Inflammatory macrophage (primary cell): ENCODE results near the gene ACIN1.

Experiments used
- DNase-seq, 2 donors: peaks; one replicate each; pipeline ENCODE4 v3.0.0-alpha.2; 2020 to 2022

ACIN1 gene

GRCh38 chr14:23104591-23105347 is 9.8 kb upstream of the ACIN1 start, which contains the start of gene CIROP:
Gene CIROP (minus strand): TSS chr14:23104989. CDS start chr14:23104920, 69 bp downstream.
- no peak for DNase-seq

GRCh38 chr14:23104070-23104590 is 9.2 kb upstream of the ACIN1 start:
- DNase-seq = no peak

DNA sequence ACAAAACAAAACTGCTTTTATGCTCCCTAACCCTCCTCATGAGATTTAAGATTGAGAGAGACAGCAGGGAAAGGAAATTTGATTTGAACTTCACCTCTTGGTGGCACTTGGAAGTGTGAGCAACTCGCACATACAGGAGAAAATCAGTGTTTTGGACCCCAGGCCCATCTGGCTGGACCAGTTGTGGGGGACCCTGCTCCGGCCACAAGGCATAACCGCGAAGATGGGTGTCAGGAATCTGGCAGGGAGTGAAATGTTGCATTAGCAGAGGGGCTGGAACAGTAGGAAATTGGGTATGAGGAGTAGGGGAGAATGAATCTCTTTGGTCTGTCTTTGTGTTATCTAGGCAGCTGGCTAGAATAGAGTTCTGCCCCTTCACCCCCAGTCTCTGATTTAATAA is 8.6 kb upstream of the ACIN1 start:
- DNase-seq = no peak

DNA sequence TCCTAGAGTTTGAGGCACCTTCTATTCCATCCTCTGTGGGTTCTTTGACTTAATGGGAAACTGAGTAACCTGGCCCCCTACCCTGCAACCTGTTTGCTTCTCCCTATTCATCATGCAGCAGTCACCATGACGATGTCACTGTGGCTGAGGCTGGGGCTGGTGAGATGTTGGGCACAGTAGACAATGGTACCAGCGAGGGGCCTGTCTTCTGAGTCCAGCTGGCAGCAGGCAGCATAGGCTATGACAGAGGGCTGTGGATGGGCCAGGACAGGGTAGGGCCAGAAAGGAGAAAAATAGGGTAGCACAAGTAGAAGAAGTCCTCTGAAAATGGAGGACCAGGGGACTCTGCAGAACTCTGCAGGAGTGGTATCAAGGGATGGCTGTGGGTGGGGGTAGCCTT is 7.9 kb upstream of the ACIN1 start:
- no peak for DNase-seq

- DNase-seq = no peak
These were observed 7.2 kb upstream of the ACIN1 start for GRCh38 chr14:23101986-23102625.

- no peak for DNase-seq
These were observed 6.5 kb upstream of the ACIN1 start for GRCh38 chr14:23101213-23101970.

- DNase-seq = no peak
These were observed 4.4 kb upstream of the ACIN1 start for GRCh38 chr14:23099212-23099861.

DNA sequence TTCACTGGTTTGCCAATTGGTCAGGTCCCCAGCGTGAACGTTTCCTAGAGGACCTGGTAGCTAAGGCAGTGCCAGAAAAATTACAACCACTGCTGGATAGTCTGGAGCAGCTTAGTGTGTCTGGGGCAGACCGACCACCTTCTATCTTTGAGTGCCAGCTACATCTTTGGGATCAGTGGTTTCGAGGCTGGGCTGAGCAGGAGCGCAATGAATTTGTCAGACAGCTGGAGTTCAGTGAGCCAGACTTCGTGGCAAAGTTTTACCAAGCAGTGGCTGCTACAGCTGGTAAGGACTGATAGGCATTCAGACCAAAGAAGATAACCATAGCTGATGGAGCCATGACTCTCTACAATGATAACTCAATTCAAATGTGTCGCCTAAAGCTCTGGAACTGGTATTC is 2.9 kb upstream of the ACIN1 start:
- DNase-seq = no peak

- peak; percentile 100 for DNase-seq
These were observed 516 bp upstream of the ACIN1 start, which contains the start of gene C14orf119 for GRCh38 chr14:23095196-23096108. Gene C14orf119 (plus strand): TSS chr14:23095505. CDS start chr14:23097659, 2,154 bp downstream.

- DNase-seq = no peak
These were observed 808 bp downstream of the ACIN1 start for GRCh38 chr14:23093991-23094665.

- DNase-seq = no peak
These were observed 1.4 kb downstream of the ACIN1 start for GRCh38 chr14:23093526-23093925.

- no peak for DNase-seq
These were observed 1.8 kb downstream of the ACIN1 start for GRCh38 chr14:23093104-23093503.

- DNase-seq = no peak
These were observed 3.4 kb downstream of the ACIN1 start for GRCh38 chr14:23091294-23092225.

DNA sequence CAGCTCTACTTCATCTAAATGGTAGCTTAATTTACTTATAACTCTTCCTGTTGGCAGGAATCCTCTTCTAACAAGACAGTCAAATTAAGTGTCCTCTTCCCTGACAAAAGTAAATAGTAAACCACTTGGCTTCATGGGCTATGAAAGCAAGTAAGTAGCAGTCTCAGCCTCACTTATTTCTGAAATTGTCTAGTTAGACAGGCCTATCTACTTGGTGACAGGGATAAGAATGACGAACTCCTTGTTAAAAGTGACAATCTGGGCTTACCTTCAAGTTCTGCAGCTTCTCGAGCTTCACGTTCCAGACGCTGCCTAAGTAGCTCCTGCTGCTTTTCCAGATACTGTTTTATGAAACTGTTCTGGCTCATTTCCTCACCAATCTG is 4.7 kb downstream of the ACIN1 start:
- no peak for DNase-seq

- DNase-seq = no peak
These were observed 5.3 kb downstream of the ACIN1 start for GRCh38 chr14:23089498-23090253.

- no peak for DNase-seq
These were observed 8.4 kb downstream of the ACIN1 start for GRCh38 chr14:23086565-23086964.

DNA sequence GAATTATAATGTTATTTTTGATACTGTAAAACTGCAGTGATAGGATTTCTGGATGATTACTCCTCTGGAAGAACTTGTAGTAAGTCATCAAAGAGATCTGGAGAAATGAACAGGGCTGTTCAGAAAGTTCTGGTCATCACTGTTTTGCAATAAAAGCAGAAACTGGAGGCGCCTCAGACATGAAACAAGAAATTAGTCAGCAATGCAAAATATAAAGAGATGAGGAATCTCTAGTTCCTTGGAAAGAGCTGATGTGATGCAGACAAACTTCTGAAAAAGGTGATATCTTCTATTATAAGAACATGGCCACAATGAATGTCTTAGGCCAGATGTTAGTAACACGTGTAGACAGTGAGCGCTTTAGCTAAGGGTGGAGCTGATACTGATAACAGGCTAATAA is 9.5 kb downstream of the ACIN1 start:
- peak; percentile 74 to 81 for DNase-seq

- no peak for DNase-seq
These were observed 14.5 kb downstream of the ACIN1 start for GRCh38 chr14:23080474-23080873.

DNA sequence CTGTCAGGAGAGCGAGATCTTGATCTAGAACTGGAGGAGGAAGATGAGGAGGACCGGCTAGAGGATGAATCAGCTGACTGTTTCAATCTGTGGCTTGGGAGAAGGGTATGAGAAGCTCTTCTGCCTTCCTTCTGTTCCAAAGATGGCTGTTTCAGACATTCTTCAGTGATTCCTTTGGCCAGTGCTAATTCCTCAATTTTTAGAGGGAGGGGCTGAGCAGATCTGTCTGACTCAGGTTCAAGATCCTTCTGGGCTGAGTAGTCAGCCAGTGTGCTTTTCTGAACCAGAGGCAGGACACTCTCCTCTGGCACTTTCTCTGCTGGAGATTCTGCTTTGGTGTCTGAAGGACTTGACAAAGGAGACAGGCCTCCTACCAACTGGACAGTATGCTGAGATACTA is 15.2 kb downstream of the ACIN1 start:
- DNase-seq = peak in 1 of 2 donors; percentile 24
